Stimulated activated CD4-positive, alpha-beta T cell treated with anti-CD3 and anti-CD28 coated beads, Interleukin-2, amount 100 ng/mL, for 48 hours (primary cell): ENCODE results near the gene CCP110.

ENCODE experiments used
- DNase-seq, 2 donors: peaks; one replicate each; pipeline ENCODE4 v3.0.0-alpha.2; 2020

CCP110 gene

GRCh38 chr16:19523559-19524355, at the start of gene CCP110:
CCP110 (plus strand) TSS chr16:19523942; CDS start chr16:19527882, 3,940 bp downstream.
- DNase-seq, result peak; percentile 89 to 90

GRCh38 chr16:19474617-19475016, 49.1 kb upstream of the CCP110 start:
- no peak for DNase-seq

- DNase-seq, result no peak
Observed at GRCh38 chr16:19478505-19478904, 45.2 kb upstream of the CCP110 start.

- no peak for DNase-seq
Observed at GRCh38 chr16:19479302-19479721, 44.4 kb upstream of the CCP110 start.

GRCh38 chr16:19481296-19481695, 42.4 kb upstream of the CCP110 start:
- DNase-seq, result no peak

GRCh38 chr16:19481769-19482168, 42.0 kb upstream of the CCP110 start:
- no peak for DNase-seq

GRCh38 chr16:19482291-19482690, 41.5 kb upstream of the CCP110 start:
- no peak for DNase-seq

GRCh38 chr16:19484096-19484495, 39.6 kb upstream of the CCP110 start:
- no peak for DNase-seq

- DNase-seq, result no peak
Observed at GRCh38 chr16:19485611-19486010, 38.1 kb upstream of the CCP110 start.

GRCh38 chr16:19486051-19486450, 37.7 kb upstream of the CCP110 start:
- DNase-seq, result no peak

GRCh38 chr16:19486750-19487325, 36.9 kb upstream of the CCP110 start:
- no peak for DNase-seq

- no peak for DNase-seq
Observed at GRCh38 chr16:19488213-19488640, 35.5 kb upstream of the CCP110 start.

GRCh38 chr16:19490619-19491018, 33.1 kb upstream of the CCP110 start:
- no peak for DNase-seq

GRCh38 chr16:19497176-19497575, 26.6 kb upstream of the CCP110 start:
- DNase-seq, result no peak

- no peak for DNase-seq
Observed at GRCh38 chr16:19499006-19499405, 24.7 kb upstream of the CCP110 start.

- DNase-seq, result no peak
Observed at GRCh38 chr16:19499481-19499880, 24.3 kb upstream of the CCP110 start.

- peak; percentile 67 to 70 for DNase-seq
Observed at GRCh38 chr16:19502395-19503131, 21.2 kb upstream of the CCP110 start.

GRCh38 chr16:19503461-19504075, 20.2 kb upstream of the CCP110 start:
- DNase-seq, result no peak

- DNase-seq, result no peak
Observed at GRCh38 chr16:19505600-19506303, 18.0 kb upstream of the CCP110 start.

GRCh38 chr16:19506965-19507364, 16.8 kb upstream of the CCP110 start:
- no peak for DNase-seq

- no peak for DNase-seq
Observed at GRCh38 chr16:19507867-19508266, 15.9 kb upstream of the CCP110 start.

GRCh38 chr16:19512297-19512696, 11.4 kb upstream of the CCP110 start:
- no peak for DNase-seq
